HCT116 (cell line): ENCODE measurements around the gene IFITM1. TPM values are rescaled to one million over a fixed set of nuclear protein-coding genes. Genes with fewer than 3 reads are reported as not detected.

Source experiments
- ATAC-seq: fragments of 200-7000 bp; cut with Tn5 transposase; 2 replicates; pipeline ENCODE4 v1.9.1; 2020; ENCODE audit warnings: mild to moderate bottlenecking, moderate library complexity
- BruUV-seq: library from RNA; stranded (reverse); fragments of 400-500 nt; replicated peaks from 2 replicates; lab custom pipeline; 2021; lab: Mats Ljungman, UMichigan
- CTCF ChIA-PET: fragments of 300-600 bp; sonication (Branson Sonifier 250); formaldehyde crosslinking; loops from one replicate; lab custom pipeline; 2021; ENCODE audit warnings: antibody characterized with exemption; lab: Charles Lee
- POLR2A ChIA-PET: fragments of 300-600, 350-600 bp; sonication (Branson Sonifier 250); formaldehyde crosslinking; loops from one replicate; lab custom pipeline; 2021; ENCODE audit warnings: antibody characterized with exemption; lab: Charles Lee
- RAD21 ChIA-PET, 2 experiments: fragments of 300-600 bp; sonication (Branson Sonifier 250); formaldehyde crosslinking; loops; one replicate each; lab custom pipeline; 2023; ENCODE audit warnings: low total read pairs in 2 of 2; ENCODE audit not compliant: uncharacterized antibody in 2 of 2, unreplicated experiment in 2 of 2, low non-redundant PET in 1 of 2; lab: Charles Lee
- DNase-seq: peaks from one replicate; pipeline ENCODE4 v3.0.0-alpha.2; 2010; ENCODE audit warnings: low read depth, low spot score
- H2AFZ ChIP-seq: fragments of 200-600 bp; shearing (Covaris generic), sonication (generic); 2 replicates; pipeline ENCODE4 v1.6.1; 2017; ENCODE audit warnings: low read depth, mixed run types, mixed read lengths, antibody characterized with exemption, low read length; ENCODE audit not compliant: poor library complexity, severe bottlenecking
- H3K27ac ChIP-seq: 2 replicates; pipeline ENCODE4 v1.5.1; 2012; ENCODE audit warnings: low read depth, low read length
- H3K27me3 ChIP-seq: fragments of 200-600 bp; sonication (generic); 2 replicates; pipeline ENCODE4 v1.6.1; 2016; ENCODE audit warnings: mixed run types, low read length, mixed read lengths; ENCODE audit not compliant: insufficient read depth
- H3K36me3 ChIP-seq, 2 experiments: fragments of 200-500 bp in 1 of 2; fragments of 200-600 bp in 1 of 2; sonication (Bioruptor generic) in 1 of 2; sonication (generic) in 1 of 2; 2 replicates each; pipeline versions ENCODE4 v1.5.1 to v1.6.1; 2014 to 2016; ENCODE audit warnings: low read length in 2 of 2, inconsistent platforms in 1 of 2, mixed read lengths in 1 of 2, mixed run types in 1 of 2; ENCODE audit not compliant: insufficient read depth in 2 of 2, control insufficient read depth in 1 of 2
- H3K4me1 ChIP-seq, 2 experiments: fragments of 200-600 bp in 1 of 2; sonication (generic) in 1 of 2; 2 replicates each; pipeline versions ENCODE4 v1.5.1 to v1.6.1; 2012 to 2017; ENCODE audit warnings: low read length in 2 of 2, inconsistent platforms in 1 of 2, mild to moderate bottlenecking in 1 of 2, mixed read lengths in 1 of 2, mixed run types in 1 of 2, moderate library complexity in 1 of 2; ENCODE audit not compliant: insufficient read depth in 2 of 2, control insufficient read depth in 1 of 2
- H3K4me2 ChIP-seq: fragments of 200-600 bp; sonication (generic); 2 replicates; pipeline ENCODE4 v1.6.1; 2017; ENCODE audit warnings: mixed run types, low read length, mixed read lengths
- H3K4me3 ChIP-seq, 2 experiments: fragments of 200-600 bp in 1 of 2; sonication (generic) in 1 of 2; replicated peaks in 1 of 2; 2 replicates each; pipeline ENCODE4 v1.5.1; 2011 to 2016; ENCODE audit warnings: low read length in 2 of 2, control low read depth in 1 of 2, low read depth in 1 of 2, mild to moderate bottlenecking in 1 of 2, mixed read lengths in 1 of 2, mixed run types in 1 of 2
- H3K79me2 ChIP-seq: fragments of 200-600 bp; sonication (generic); 2 replicates; pipeline ENCODE4 v1.6.1; 2017; ENCODE audit warnings: mild to moderate bottlenecking, mixed run types, low read length, moderate library complexity, mixed read lengths; ENCODE audit not compliant: insufficient read depth
- H3K9ac ChIP-seq: fragments of 200-600 bp; sonication (generic); 2 replicates; pipeline ENCODE4 v1.6.1; 2016; ENCODE audit warnings: low read length, mixed read lengths
- H3K9me2 ChIP-seq: fragments of 200-600 bp; sonication (generic), shearing (Covaris generic); 2 replicates; pipeline ENCODE4 v1.6.1; 2017; ENCODE audit warnings: mixed run types, mild to moderate bottlenecking, moderate library complexity; ENCODE audit not compliant: insufficient read depth
- H3K9me3 ChIP-seq, 2 experiments: fragments of 200-500 bp in 1 of 2; fragments of 200-600 bp in 1 of 2; sonication (Bioruptor generic) in 1 of 2; sonication (generic) in 1 of 2; 2 replicates each; pipeline ENCODE4 v1.6.1; 2014 to 2017; ENCODE audit warnings: low read length in 2 of 2, mixed read lengths in 2 of 2, inconsistent platforms in 1 of 2, low read depth in 1 of 2, mild to moderate bottlenecking in 1 of 2, mixed run types in 1 of 2, moderate library complexity in 1 of 2; ENCODE audit not compliant: control insufficient read depth in 1 of 2, insufficient read depth in 1 of 2
- H4K20me1 ChIP-seq: fragments of 200-600 bp; sonication (generic), shearing (Covaris generic); 2 replicates; pipeline ENCODE4 v1.6.1; 2017; ENCODE audit warnings: mixed run types, mild to moderate bottlenecking, moderate library complexity; ENCODE audit not compliant: insufficient read depth
- CBX3 ChIP-seq: IDR thresholded peaks from 2 replicates; pipeline ENCODE4 v1.6.1; 2012; ENCODE audit warnings: low read depth
- EGR1 ChIP-seq: IDR thresholded peaks from 2 replicates; pipeline ENCODE4 v1.6.1; 2012; ENCODE audit warnings: low read depth
- ELF1 ChIP-seq: IDR thresholded peaks from 2 replicates; pipeline ENCODE4 v1.6.1; 2012; ENCODE audit warnings: low read depth, borderline replicate concordance
- EZH2 ChIP-seq: fragments of 200-600 bp; sonication (generic); IDR thresholded peaks from 2 replicates; pipeline ENCODE4 v1.6.1; 2017; ENCODE audit warnings: antibody characterized with exemption, mixed run types
- FOSL1 ChIP-seq: IDR thresholded peaks from 2 replicates; pipeline ENCODE4 v1.6.1; 2012; ENCODE audit warnings: low read depth
- POLR2A ChIP-seq: IDR thresholded peaks from 2 replicates; pipeline ENCODE4 v1.7.0; 2011; ENCODE audit warnings: borderline replicate concordance; ENCODE audit not compliant: insufficient read depth, insufficient read length; ENCODE audit errors: extremely low read depth
- RAD21 ChIP-seq: IDR thresholded peaks from 2 replicates; pipeline ENCODE4 v1.6.1; 2012; ENCODE audit warnings: low read depth, mild to moderate bottlenecking
- SIN3A ChIP-seq: IDR thresholded peaks from 2 replicates; pipeline ENCODE4 v1.6.1; 2012; ENCODE audit warnings: low read depth
- SP1 ChIP-seq: IDR thresholded peaks from 2 replicates; pipeline ENCODE4 v1.6.1; 2012; ENCODE audit warnings: low read depth
- SRF ChIP-seq: IDR thresholded peaks from 2 replicates; pipeline ENCODE4 v1.6.1; 2012; ENCODE audit warnings: low read depth
- TCF7L2 ChIP-seq: IDR thresholded peaks from 2 replicates; pipeline ENCODE4 v1.7.0; 2011; ENCODE audit warnings: borderline replicate concordance, inconsistent platforms; ENCODE audit not compliant: insufficient read depth, insufficient read length; ENCODE audit errors: extremely low read depth
- YY1 ChIP-seq: IDR thresholded peaks from 2 replicates; pipeline ENCODE4 v1.6.1; 2011; ENCODE audit warnings: low read length, low read depth, moderate library complexity, mild to moderate bottlenecking; ENCODE audit not compliant: insufficient replicate concordance; ENCODE audit errors: extremely low read depth
- ZBTB33 ChIP-seq: IDR thresholded peaks from 2 replicates; pipeline ENCODE4 v1.6.1; 2011; ENCODE audit warnings: mild to moderate bottlenecking, low read length, moderate library complexity; ENCODE audit not compliant: insufficient replicate concordance; ENCODE audit errors: extremely low read depth
- ZFX ChIP-seq: fragments of 450-650 bp; IDR thresholded peaks from 2 replicates; pipeline ENCODE4 v1.6.1; 2017
- intact Hi-C: fragments of 100-400 bp; cut with micrococcal nuclease; formaldehyde crosslinking; loops from 2 replicates; pipeline ENCODE4 v1.10.0; 2022
- total RNA-seq: library from RNA; stranded (reverse); gene quantifications from one replicate; pipeline ENCODE4 v1.2.1, GENCODE V29; 2021; ENCODE audit not compliant: unreplicated experiment

The IFITM1 gene
- total RNA-seq, 1 experiment from 2014 or later, result 6.1 TPM

GRCh38 chr11:306645-307371 is 7.0 kb upstream of the IFITM1 start:
- Histone ChIP-seq H3K27ac (peak overlapping the region; percentile 5; the same call in 1 of the 2 replicates), H4K20me1 (no peaks in the 10 kb centered on the region), H3K36me3 (no peaks in the 10 kb centered on the region), H3K4me1 (peaks cover 13 to 24% of the 10 kb centered on the region in 2 experiments), H3K9me3 (no peaks in the 10 kb centered on the region), H3K4me3 (no peak overlapping the region), H3K9me2 (no peaks in the 10 kb centered on the region), H2AFZ (no peak overlapping the region), H3K4me2 (no peak overlapping the region), H3K27me3 (no peaks in the 10 kb centered on the region), H3K9ac (no peak overlapping the region), H3K79me2 (no peaks in the 10 kb centered on the region)
- ATAC-seq (no peak), DNase-seq (no peak)
- ChIA-PET POLR2A (no interaction called here), RAD21 (interaction anchor here in 1 of 2 experiments (0.5 kb wide), 1 partner anchor 49 kb away, joined by 3 read pairs; no protein-coding TSS in a partner anchor), CTCF (interaction anchor here (1.1 to 2.8 kb wide), 4 partner anchors 10 to 141 kb away, joined by 4 to 10 read pairs (median 6); no protein-coding TSS in a partner anchor)
- no TSS peak for BruUV-seq
- intact Hi-C loops, result loop anchor here (10.0 kb wide), 1 partner anchor 88 kb away; the partner anchor contains the start of gene PKP3
- TF ChIP-seq EGR1, result no peak
- no peak for TF ChIP-seq ZFX
- TF ChIP-seq ZBTB33, result no peak
- TF ChIP-seq SIN3A, result no peak
- TF ChIP-seq TCF7L2, result no peak
- TF ChIP-seq SRF, result no peak
- no peak for TF ChIP-seq SP1
- TF ChIP-seq RAD21, result no peak
- no peak for TF ChIP-seq ELF1
- no peak for TF ChIP-seq YY1
- TF ChIP-seq FOSL1, result no peak
- TF ChIP-seq POLR2A, result no peak
- no peak for TF ChIP-seq EZH2
- no peak for TF ChIP-seq CBX3
